AG04449 (cell line): ENCODE measurements around the gene LDLRAD4.

ENCODE experiments used
- CTCF ChIA-PET: fragments of 350-600 bp; formaldehyde crosslinking; extraction: SDS; loops from one replicate; lab custom pipeline; 2021; ENCODE audit warnings: antibody characterized with exemption; lab: Yijun Ruan, JAX
- POLR2A ChIA-PET: fragments of 400-600, 350-600 bp; formaldehyde crosslinking; extraction: SDS; loops from one replicate; lab custom pipeline; 2020; ENCODE audit warnings: antibody characterized with exemption, inconsistent platforms; lab: Yijun Ruan, JAX
- DNase-seq: peaks from one replicate; pipeline ENCODE4 v3.0.0-alpha.2; 2010; ENCODE audit warnings: low read depth, low spot score
- H3K4me3 ChIP-seq: 2 replicates; pipeline ENCODE4 v1.5.1; 2011; ENCODE audit warnings: low read depth, mild to moderate bottlenecking, control low read depth, low read length
- TF ChIP-seq, protein P1 (sequence below): IDR thresholded peaks from one replicate; pipeline ENCODE4 v1.5.1; 2011; ENCODE audit warnings: mild to moderate bottlenecking, moderate library complexity, low read length, control low read depth, inconsistent platforms; ENCODE audit not compliant: insufficient read depth; ENCODE audit errors: missing control alignments

LDLRAD4 gene

DNA sequence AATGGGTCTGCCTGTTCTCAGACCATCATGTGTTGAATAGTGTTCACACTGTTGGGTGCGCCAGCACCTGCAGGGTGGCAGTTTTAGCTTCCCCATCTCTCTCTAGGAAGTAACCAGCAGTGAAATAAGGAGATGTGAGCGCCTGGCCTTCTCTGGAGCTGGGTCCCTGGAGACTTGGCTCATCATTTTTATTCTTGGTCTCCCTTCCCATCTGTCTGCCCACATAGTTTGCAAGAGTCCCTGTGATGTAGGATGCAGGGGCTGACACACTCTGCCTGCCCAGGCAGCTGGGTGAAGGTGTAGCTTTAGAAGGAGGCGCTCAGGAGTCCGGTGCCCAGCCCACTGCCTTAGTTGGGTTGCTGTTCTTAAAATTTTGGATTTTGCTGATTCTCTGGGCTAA, 172.2 kb downstream of the LDLRAD4 start:
- H3K4me3 ChIP-seq, result no peak overlapping the region
- TF ChIP-seq, protein P1, sequence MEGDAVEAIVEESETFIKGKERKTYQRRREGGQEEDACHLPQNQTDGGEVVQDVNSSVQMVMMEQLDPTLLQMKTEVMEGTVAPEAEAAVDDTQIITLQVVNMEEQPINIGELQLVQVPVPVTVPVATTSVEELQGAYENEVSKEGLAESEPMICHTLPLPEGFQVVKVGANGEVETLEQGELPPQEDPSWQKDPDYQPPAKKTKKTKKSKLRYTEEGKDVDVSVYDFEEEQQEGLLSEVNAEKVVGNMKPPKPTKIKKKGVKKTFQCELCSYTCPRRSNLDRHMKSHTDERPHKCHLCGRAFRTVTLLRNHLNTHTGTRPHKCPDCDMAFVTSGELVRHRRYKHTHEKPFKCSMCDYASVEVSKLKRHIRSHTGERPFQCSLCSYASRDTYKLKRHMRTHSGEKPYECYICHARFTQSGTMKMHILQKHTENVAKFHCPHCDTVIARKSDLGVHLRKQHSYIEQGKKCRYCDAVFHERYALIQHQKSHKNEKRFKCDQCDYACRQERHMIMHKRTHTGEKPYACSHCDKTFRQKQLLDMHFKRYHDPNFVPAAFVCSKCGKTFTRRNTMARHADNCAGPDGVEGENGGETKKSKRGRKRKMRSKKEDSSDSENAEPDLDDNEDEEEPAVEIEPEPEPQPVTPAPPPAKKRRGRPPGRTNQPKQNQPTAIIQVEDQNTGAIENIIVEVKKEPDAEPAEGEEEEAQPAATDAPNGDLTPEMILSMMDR, result no peak
- ChIA-PET CTCF (no interaction called here), POLR2A (no interaction called here)
- no peak for DNase-seq

DNA sequence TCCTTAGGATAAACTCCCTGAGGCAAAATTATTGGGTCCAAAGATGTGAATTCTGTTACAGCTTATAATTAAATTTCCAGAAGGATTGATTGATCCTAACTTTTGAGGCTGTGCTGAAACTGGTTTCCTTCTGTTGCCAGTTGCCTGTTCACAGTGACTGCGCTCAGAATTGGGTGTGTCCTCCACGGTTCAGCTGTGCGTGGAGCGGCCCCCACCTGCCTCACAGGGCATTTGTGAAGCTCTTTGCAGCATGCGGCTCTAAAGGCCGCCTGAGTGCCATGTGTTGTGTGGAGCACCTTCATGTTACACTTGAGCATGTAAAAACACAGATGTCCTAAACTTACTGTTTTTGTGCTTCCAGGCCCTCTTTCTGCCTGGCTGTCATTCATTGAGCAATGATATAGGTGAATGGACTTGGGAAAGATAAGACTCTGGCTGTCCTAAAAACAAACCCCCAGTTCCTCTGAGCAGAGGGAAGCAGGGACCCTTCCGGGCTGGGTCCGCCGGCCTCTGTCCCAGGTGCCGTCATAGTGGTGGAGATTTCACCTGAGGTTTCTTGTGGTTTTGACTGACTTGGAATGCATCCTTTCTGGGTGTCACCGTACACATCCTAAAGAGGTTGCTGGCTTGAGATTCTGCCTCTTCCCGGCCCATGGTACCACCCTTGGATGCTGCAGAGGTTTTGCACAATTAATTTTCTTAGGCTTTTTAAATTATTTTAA, 173.6 kb downstream of the LDLRAD4 start:
- DNase-seq, result no peak
- TF ChIP-seq, protein P1, result no peak
- ChIA-PET CTCF (no interaction called here), POLR2A (no interaction called here)
- no peak overlapping the region for H3K4me3 ChIP-seq

DNA sequence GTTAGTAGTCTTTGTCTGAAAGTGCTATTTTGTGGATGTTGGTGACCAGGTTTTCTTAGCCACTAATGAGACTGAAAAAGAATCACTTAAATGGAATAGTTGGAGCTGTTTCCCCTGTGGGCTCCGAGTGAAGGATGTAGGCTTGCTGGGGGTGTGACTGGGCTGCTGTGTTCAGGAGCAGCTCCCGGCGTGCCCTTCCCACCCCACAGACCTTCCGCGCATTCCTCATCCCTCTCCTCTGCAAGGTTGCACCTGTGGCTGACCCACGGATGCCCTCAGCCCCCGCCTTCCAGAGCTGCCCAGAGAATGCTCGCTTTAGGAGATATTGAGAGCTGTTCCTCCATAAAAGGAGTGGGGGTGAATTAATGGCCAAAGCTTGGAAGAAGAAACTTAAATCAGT, 174.3 kb downstream of the LDLRAD4 start:
- ChIA-PET CTCF (no interaction called here), POLR2A (no interaction called here)
- TF ChIP-seq, protein P1, result no peak
- H3K4me3 ChIP-seq, result no peak overlapping the region
- no peak for DNase-seq

- TF ChIP-seq, protein P1, result no peak
- no peak for DNase-seq
- POLR2A ChIA-PET, result no interaction called here
- CTCF ChIA-PET, result no interaction called here
- H3K4me3 ChIP-seq, result no peak overlapping the region
Observed at GRCh38 chr18:13393338-13393737, 174.8 kb downstream of the LDLRAD4 start.

DNA sequence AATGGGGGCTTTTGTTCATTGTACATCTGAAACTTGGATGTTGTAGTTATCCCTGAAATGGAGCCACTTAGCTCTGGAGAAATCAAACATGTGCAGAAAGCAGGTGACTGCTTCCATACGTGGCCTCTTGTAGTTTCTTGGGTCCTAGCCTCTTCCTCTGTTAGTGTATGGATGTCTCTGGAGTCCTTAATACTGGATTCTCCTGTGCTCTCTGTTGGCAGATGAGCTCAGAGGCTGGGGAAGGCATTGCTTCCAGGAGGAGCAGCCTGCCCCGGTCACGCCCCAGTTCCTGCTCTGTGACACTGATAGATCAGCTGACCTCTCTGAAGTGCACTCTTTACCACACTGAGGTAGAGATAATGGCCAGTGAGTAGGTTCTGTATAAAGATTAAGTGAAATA, 176.2 kb downstream of the LDLRAD4 start:
- DNase-seq, result no peak
- TF ChIP-seq, protein P1, result no peak
- no peak overlapping the region for H3K4me3 ChIP-seq
- ChIA-PET CTCF (no interaction called here), POLR2A (no interaction called here)

DNA sequence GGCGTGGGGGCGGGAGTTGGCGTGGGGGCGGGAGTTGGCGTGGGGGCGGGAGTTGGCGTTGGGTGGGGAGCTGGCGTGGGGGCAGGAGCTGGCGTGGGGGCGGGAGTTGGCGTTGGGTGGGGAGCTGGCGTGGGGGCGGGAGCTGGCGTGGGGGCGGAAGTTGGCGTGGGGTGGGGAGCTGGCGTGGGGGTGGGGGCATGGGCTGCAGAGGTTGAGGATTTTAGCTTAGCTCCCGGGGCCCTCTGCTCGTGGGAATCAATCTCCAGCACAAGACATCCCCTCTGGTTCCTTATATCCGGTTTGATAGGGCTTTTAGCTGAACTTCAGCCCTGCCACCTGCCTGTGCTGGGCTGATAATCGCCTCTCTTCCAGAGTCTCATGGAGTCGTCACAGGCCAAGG, 177.0 kb downstream of the LDLRAD4 start:
- DNase-seq, result no peak
- ChIA-PET POLR2A (no interaction called here), CTCF (no interaction called here)
- TF ChIP-seq, protein P1, result no peak
- no peak overlapping the region for H3K4me3 ChIP-seq
